ENCODE measurements around the gene SYDE2. TPM values are rescaled to one million over a fixed set of nuclear protein-coding genes. Genes with fewer than 3 reads are reported as not detected.

Gene SYDE2
- total RNA-seq, 2 donors from 2014 or later, result 15.4 to 21.8 TPM

DNA sequence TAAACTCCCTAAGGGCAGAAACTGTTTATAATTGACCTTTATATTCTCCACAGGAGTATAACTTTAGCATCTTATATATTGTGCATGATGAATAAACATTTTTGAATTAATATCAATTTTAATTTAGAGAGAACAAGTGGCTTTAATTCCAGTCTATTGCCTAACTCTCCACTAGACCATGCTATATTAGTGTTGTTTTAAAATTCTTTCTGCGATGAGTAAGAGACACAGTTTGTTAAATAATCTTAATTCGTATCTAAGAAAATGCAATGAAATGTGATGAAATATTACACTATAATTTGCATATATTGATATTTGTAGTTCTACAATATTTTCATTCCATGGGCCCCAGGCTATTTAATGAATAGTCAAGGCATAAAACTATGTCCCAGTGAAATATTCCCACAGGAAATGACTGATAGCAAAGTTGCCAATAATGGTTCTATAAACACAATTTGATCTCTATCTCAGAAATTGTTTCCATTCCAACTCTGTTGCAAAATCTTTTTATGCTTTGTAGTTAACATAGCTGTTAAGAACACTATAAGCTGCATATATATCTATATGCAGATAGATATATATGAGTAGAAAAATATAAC is 2.9 kb upstream of the SYDE2 start:
- no peaks in the 10 kb centered on the region for H3K27me3 ChIP-seq
- no peak overlapping the region for H3K4me3 ChIP-seq
- no peaks in the 10 kb centered on the region for H3K4me1 ChIP-seq
- no peak overlapping the region for H3K27ac ChIP-seq
- no peak for DNase-seq (ENCODE audit: low spot score)
- TF ChIP-seq, protein P1, sequence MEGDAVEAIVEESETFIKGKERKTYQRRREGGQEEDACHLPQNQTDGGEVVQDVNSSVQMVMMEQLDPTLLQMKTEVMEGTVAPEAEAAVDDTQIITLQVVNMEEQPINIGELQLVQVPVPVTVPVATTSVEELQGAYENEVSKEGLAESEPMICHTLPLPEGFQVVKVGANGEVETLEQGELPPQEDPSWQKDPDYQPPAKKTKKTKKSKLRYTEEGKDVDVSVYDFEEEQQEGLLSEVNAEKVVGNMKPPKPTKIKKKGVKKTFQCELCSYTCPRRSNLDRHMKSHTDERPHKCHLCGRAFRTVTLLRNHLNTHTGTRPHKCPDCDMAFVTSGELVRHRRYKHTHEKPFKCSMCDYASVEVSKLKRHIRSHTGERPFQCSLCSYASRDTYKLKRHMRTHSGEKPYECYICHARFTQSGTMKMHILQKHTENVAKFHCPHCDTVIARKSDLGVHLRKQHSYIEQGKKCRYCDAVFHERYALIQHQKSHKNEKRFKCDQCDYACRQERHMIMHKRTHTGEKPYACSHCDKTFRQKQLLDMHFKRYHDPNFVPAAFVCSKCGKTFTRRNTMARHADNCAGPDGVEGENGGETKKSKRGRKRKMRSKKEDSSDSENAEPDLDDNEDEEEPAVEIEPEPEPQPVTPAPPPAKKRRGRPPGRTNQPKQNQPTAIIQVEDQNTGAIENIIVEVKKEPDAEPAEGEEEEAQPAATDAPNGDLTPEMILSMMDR (IDR thresholded peaks at IDR 0.05), result no peak
- H3K9me3 ChIP-seq, result no peaks in the 10 kb centered on the region
- H3K36me3 ChIP-seq, result no peaks in the 10 kb centered on the region

DNA sequence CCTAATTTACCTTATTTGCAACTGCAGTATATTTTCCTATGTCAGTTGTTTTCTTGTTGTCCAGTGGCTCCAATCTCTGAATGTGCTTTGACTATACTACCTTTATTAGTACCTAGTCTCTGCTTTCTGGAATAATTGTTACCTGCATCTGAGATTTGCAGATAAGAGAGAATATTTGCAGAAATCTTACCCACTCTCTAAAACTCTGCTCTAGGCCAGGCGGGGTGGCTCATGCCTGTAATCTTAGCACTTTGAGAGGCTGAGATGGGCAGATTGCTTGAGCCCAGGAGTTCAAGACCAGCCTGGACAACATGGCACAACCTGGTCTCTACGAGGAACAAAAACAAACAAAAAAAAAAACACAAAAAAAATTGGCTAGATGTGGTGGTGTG is 2.0 kb upstream of the SYDE2 start:
- H3K27me3 ChIP-seq, result no peaks in the 10 kb centered on the region
- DNase-seq (ENCODE audit: low spot score), result no peak
- no peak overlapping the region for H3K27ac ChIP-seq
- H3K4me1 ChIP-seq, result no peaks in the 10 kb centered on the region
- no peaks in the 10 kb centered on the region for H3K9me3 ChIP-seq
- H3K36me3 ChIP-seq, result no peaks in the 10 kb centered on the region
- TF ChIP-seq, protein P1 (IDR thresholded peaks at IDR 0.05), result no peak
- no peak overlapping the region for H3K4me3 ChIP-seq

DNA sequence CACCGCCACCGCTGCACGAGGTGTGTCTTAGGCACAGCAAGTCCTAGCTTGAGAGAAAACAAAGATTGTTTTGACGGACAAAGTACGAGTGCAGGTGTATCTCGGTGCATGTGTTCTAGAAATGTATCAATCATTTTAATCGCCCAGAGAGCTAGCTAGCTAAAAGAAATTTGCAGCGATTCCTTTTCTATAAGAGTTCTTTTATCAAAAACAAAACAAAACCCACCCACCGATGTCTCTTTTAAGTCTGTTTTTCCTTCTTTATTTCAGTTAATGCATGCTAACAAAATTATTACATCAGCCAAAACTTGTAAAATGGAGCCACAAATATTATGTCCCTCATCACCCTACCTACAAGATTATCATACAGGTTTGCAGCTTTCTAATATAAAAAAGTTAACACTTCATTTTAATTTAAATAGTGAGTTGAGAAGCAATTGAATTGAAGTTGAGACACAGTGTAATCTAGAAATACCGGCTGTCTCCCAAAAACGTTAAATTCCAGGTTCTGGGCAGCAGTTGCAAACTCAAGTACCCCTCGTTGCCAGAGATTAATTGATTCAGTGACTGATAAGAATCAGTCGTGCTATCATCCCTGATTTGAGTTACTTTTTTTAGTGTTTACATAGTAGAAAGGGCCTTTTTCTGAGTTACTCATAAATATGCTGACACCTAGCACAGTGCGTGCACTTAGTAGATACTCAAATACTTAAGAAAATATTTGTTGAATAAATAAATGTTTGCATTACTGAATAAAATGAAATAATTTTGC is 1.5 kb upstream of the SYDE2 start:
- no peak for DNase-seq (ENCODE audit: low spot score)
- Histone ChIP-seq H3K36me3 (no peaks in the 10 kb centered on the region), H3K27ac (peak overlapping the region; percentile 87 to 92), H3K27me3 (no peaks in the 10 kb centered on the region), H3K4me1 (no peaks in the 10 kb centered on the region), H3K4me3 (peak overlapping the region; percentile 62 to 72), H3K9me3 (no peaks in the 10 kb centered on the region)
- TF ChIP-seq, protein P1 (IDR thresholded peaks at IDR 0.05), result no peak

DNA sequence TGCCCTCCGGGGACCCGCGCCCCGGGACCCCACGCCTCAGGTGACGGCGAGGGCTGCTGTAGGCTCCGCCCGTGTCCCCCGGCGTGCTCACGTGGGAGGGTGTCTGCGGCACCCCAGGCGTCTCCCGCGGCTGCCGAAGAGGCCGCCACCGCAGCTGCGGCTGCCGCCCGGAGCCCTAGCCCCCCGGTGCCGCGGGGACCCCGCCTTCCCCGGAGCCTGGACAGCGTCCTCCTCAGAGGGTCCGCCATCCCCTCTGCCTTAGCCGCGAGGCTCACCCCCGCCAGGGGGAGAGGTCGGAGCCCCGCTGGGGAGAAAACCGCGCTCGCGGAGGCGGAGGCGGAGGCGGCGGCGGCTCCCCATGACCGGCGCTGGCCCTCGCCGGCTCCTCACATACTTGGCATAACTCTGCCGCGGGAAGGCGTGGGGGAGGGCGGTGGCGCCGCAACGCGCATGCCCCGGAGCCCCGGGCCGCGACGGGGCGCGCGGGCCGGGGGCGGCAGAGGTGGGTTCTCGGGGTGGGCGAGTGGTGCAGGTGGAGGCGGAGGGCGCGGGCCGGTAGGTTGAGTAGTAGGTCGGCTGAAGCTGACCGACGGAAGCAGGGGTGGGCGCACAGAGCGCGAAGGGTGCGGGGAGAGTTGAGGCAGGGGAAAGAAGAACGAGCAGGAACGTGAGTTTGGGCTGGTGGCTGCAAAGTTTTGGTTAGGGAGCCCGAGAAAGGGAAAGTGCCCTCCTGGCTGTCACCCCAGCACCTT is 700 bp upstream of the SYDE2 start:
- Histone ChIP-seq H3K27ac (peak overlapping the region; percentile 87 to 92), H3K4me1 (no peaks in the 10 kb centered on the region), H3K27me3 (no peaks in the 10 kb centered on the region), H3K9me3 (no peaks in the 10 kb centered on the region), H3K36me3 (no peaks in the 10 kb centered on the region), H3K4me3 (peak overlapping the region; percentile 62 to 72)
- peak; percentile 65 for DNase-seq (ENCODE audit: low spot score)
- TF ChIP-seq, protein P1 (IDR thresholded peaks at IDR 0.05), result peak in 1 of 2 donors; percentile 15

DNA sequence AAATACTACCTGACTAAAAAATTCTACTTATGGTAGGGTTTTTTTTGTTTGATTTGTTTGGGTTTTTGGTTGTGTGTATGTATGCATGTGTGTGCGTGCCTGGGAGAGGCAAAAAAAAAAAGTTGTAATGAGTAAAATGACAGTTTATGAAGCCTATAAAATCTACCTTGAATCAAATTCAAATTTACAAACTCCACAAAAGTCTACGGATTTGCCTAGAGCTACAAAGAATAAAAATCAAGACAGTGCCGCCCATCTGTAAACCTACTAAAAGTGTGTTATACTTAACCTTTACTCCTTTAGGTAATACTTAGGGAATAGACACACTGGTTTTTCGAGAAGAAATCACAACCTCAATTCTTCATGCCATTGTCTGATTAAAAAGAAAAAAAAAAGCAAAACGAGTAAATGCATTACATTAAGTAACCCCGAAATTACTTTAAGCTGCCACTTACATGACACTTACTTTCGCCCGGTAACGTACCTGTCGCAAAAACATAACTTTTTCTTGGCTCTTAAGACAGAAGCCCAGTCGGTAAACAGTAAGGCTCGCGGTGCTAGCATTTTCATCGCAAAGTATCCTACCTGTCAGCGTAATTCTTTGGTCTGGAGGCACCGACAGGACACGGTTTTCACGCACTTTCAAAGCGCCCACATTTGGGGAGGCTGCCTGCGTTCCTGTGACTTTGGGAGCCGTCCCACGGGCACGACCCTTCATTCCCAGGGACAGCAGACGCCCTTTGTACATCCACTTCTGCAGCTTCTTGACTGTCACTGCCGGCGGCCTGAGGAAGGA is 951 bp downstream of the SYDE2 start:
- Histone ChIP-seq H3K27ac (peak overlapping the region; percentile 87 to 92), H3K4me1 (no peaks in the 10 kb centered on the region), H3K27me3 (no peaks in the 10 kb centered on the region), H3K36me3 (no peaks in the 10 kb centered on the region), H3K4me3 (peak overlapping the region; percentile 62 to 72), H3K9me3 (no peaks in the 10 kb centered on the region)
- DNase-seq (ENCODE audit: low spot score), result peak; percentile 61
- TF ChIP-seq, protein P1 (IDR thresholded peaks at IDR 0.05), result no peak

Measured in right atrium auricular region (tissue), 2 donors.